Lung (tissue), 12 donors: Measurements from ENCODE around the gene PTPRD. TPM values are rescaled to one million over a fixed set of nuclear protein-coding genes. Genes with fewer than 3 reads are reported as not detected.

Experiments
- ATAC-seq: fragments of 200-7000 bp; cut with Tn5 transposase; one replicate; pipeline ENCODE4 v1.9.1; 2020; ENCODE audit warnings: moderate number of reproducible peaks; ENCODE audit not compliant: insufficient read depth, low FRiP score
- DNase-seq, 3 donors: peaks; one replicate each; pipeline ENCODE4 v3.0.0-alpha.2; 2013 to 2017
- H3K27ac ChIP-seq, 2 donors: one replicate each; pipeline ENCODE4 v1.5.1; 2013; ENCODE audit warnings: mild to moderate bottlenecking in 2 of 2, moderate library complexity in 2 of 2, control low read depth in 1 of 2, inconsistent platforms in 1 of 2, low read depth in 1 of 2, low read length in 1 of 2
- H3K27me3 ChIP-seq, 3 donors: one replicate each; pipeline ENCODE4 v1.5.1; 2013; ENCODE audit warnings: low read length in 2 of 3; ENCODE audit not compliant: control insufficient read depth in 3 of 3, insufficient read depth in 3 of 3
- H3K36me3 ChIP-seq, 4 donors: one replicate each; pipeline ENCODE4 v1.5.1; 2013; ENCODE audit warnings: low read length in 4 of 4, mild to moderate bottlenecking in 1 of 4, moderate library complexity in 1 of 4; ENCODE audit not compliant: control insufficient read depth in 4 of 4, insufficient read depth in 4 of 4
- H3K4me1 ChIP-seq, 5 donors: one replicate each; pipeline ENCODE4 v1.5.1; 2013; ENCODE audit warnings: low read length in 5 of 5, mild to moderate bottlenecking in 2 of 5, moderate library complexity in 1 of 5; ENCODE audit not compliant: control insufficient read depth in 5 of 5, insufficient read depth in 5 of 5
- H3K4me3 ChIP-seq: one replicate; pipeline ENCODE4 v1.5.1; 2013; ENCODE audit warnings: mild to moderate bottlenecking, control low read depth, moderate library complexity
- H3K9ac ChIP-seq, 2 donors: one replicate each; pipeline ENCODE4 v1.5.1; 2013; ENCODE audit warnings: low read length in 2 of 2, control low read depth in 1 of 2; ENCODE audit not compliant: insufficient read depth in 1 of 2
- H3K9me3 ChIP-seq, 4 donors: one replicate each; pipeline ENCODE4 v1.5.1; 2013; ENCODE audit warnings: low read length in 3 of 4, mild to moderate bottlenecking in 1 of 4, moderate library complexity in 1 of 4; ENCODE audit not compliant: control insufficient read depth in 4 of 4, insufficient read depth in 3 of 4
- WGBS, 2 donors: extraction: QIAGEN DNeasy Blood & Tissue Kit; methylation state at CpG; one replicate each; pipeline ENCODE4 v1.1.7; 2013; 5-methylcytosine and 5-hydroxymethylcytosine counted together
- polyA plus RNA-seq, 2 donors: library from polyadenylated mRNA; stranded (reverse); fragments of 200-250 nt; gene quantifications; one replicate each; pipeline ENCODE4 v1.2.1, GENCODE V29; 2013
- total RNA-seq, 2 donors: library from RNA; depleted of rRNA in 1 of 2; stranded (reverse); fragments of >200 nt in 1 of 2; gene quantifications; one replicate each; pipeline ENCODE4 v1.2.1, GENCODE V29; 2014 to 2021
- TF ChIP-seq, protein P1 (sequence below): IDR thresholded peaks from 2 replicates; pipeline ENCODE4 v1.5.1; 2012; ENCODE audit warnings: mild to moderate bottlenecking; ENCODE audit errors: control extremely low read depth, extremely low read depth
- donor health status: control.
- donor health status: control.
- donor health status: Bipolar disorder and iron deficiency.
- donor health status: healthy.
- donor health status: DM: yes; HTN: yes; CAD: no.

The PTPRD gene
- total and polyA plus RNA-seq, 4 donors, result 1.9 to 145 (median 13.7) TPM

DNA sequence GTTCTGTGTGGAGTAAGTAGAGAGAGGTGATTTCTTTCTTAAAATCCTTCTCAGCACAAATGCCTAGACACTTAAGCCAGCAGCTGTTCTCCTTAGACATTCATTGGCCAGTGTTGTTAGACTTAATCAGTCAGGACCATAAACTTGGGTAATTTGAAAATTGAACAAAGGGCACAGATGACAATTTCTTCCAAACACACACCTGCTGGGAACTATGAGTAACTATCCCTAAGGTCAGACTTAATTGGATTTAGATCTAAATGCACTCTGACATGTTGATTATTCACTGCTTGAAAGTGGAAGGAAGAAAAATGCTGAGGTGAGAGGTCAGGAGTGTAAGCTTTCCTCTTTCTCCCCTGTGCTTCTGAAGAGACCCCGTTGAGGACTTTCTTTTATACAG, 1729.5 kb downstream of the PTPRD start:
- no peak overlapping the region for H3K27ac ChIP-seq
- TF ChIP-seq, protein P1, sequence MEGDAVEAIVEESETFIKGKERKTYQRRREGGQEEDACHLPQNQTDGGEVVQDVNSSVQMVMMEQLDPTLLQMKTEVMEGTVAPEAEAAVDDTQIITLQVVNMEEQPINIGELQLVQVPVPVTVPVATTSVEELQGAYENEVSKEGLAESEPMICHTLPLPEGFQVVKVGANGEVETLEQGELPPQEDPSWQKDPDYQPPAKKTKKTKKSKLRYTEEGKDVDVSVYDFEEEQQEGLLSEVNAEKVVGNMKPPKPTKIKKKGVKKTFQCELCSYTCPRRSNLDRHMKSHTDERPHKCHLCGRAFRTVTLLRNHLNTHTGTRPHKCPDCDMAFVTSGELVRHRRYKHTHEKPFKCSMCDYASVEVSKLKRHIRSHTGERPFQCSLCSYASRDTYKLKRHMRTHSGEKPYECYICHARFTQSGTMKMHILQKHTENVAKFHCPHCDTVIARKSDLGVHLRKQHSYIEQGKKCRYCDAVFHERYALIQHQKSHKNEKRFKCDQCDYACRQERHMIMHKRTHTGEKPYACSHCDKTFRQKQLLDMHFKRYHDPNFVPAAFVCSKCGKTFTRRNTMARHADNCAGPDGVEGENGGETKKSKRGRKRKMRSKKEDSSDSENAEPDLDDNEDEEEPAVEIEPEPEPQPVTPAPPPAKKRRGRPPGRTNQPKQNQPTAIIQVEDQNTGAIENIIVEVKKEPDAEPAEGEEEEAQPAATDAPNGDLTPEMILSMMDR, result no peak
- DNase-seq (no peak), ATAC-seq (no peak)
- no peaks in the 10 kb centered on the region for H3K9me3 ChIP-seq
- H3K4me1 ChIP-seq, result peaks cover 0 to 8% (median 0%) of the 10 kb centered on the region in 5 donors
- H3K27me3 ChIP-seq, result peaks cover 0 to 5% (median 0%) of the 10 kb centered on the region in 3 donors
- H3K9ac ChIP-seq, result no peak overlapping the region
- H3K36me3 ChIP-seq, result no peaks in the 10 kb centered on the region
- WGBS, 2 donors, result 45 to 58% methylated on average over 1 of the region's 1 CpG
- H3K4me3 ChIP-seq, result no peak overlapping the region

DNA sequence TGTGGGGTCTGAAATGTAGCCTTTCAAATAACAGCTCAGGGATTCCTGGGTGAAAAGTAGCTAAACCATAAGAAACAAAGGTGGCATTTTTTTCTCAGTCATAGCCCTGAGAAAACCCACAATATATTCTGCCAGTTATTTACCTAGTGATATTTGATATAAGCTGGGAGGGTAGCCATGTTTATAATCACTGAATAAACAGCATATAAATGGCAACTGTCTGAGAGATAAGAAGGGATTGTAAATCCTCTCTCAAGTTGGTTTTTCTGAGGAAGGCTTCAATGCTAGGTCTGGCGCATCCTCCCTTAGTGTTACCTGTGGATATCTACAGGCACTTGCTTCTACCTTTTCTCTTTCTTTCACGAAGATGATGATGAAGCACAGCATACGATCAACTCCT, 1732.7 kb downstream of the PTPRD start:
- Histone ChIP-seq H3K9ac (no peak overlapping the region), H3K4me3 (no peak overlapping the region), H3K4me1 (peaks cover 0 to 5% (median 0%) of the 10 kb centered on the region in 5 donors), H3K27ac (no peak overlapping the region), H3K36me3 (no peaks in the 10 kb centered on the region), H3K27me3 (peaks cover 0 to 5% (median 0%) of the 10 kb centered on the region in 3 donors), H3K9me3 (no peaks in the 10 kb centered on the region)
- ATAC-seq, result no peak
- no peak for DNase-seq
- TF ChIP-seq, protein P1, result no peak
- WGBS, 2 donors, result 76 to 88% methylated on average over 3 of the region's 3 CpGs

GRCh38 chr9:8879284-8879683, 1733.5 kb downstream of the PTPRD start:
- TF ChIP-seq, protein P1, result no peak
- Histone ChIP-seq H3K36me3 (no peaks in the 10 kb centered on the region), H3K27me3 (peaks cover 0 to 5% (median under 1%) of the 10 kb centered on the region in 3 donors), H3K9me3 (no peaks in the 10 kb centered on the region), H3K27ac (no peak overlapping the region), H3K9ac (no peak overlapping the region), H3K4me3 (no peak overlapping the region), H3K4me1 (peaks cover 0 to 5% (median 0%) of the 10 kb centered on the region in 5 donors)
- ATAC-seq, result no peak
- 82 to 86% methylated on average over 2 of the region's 2 CpGs for WGBS, 2 donors
- no peak for DNase-seq
